Hematopoietic multipotent progenitor cell treated with erythropoietin and hydrocortisone succinate and interleukin-3 and kit ligand, for 17 days (in vitro differentiated cells): Measurements from ENCODE around the gene PEPD.

Experiments used
- DNase-seq: peaks from one replicate; pipeline ENCODE4 v3.0.0-alpha.2; 2015; ENCODE audit warnings: low spot score

PEPD gene

GRCh38 chr19:33472691-33473652 is 48.6 kb downstream of the PEPD start:
- no peak for DNase-seq

GRCh38 chr19:33472226-33472625 is 49.4 kb downstream of the PEPD start:
- DNase-seq = no peak

- DNase-seq = no peak
Observed at GRCh38 chr19:33471111-33471996, 50.2 kb downstream of the PEPD start.

- no peak for DNase-seq
Observed at GRCh38 chr19:33470686-33471085, 50.9 kb downstream of the PEPD start.

- no peak for DNase-seq
Observed at GRCh38 chr19:33470040-33470330, 51.6 kb downstream of the PEPD start.

- no peak for DNase-seq
Observed at GRCh38 chr19:33469171-33470039, 52.2 kb downstream of the PEPD start.

- no peak for DNase-seq
Observed at GRCh38 chr19:33468361-33469170, 53.0 kb downstream of the PEPD start.

- no peak for DNase-seq
Observed at GRCh38 chr19:33467851-33468250, 53.7 kb downstream of the PEPD start.

GRCh38 chr19:33465834-33466233 is 55.8 kb downstream of the PEPD start:
- DNase-seq = no peak

GRCh38 chr19:33465371-33465770 is 56.2 kb downstream of the PEPD start:
- no peak for DNase-seq

GRCh38 chr19:33464733-33465115 is 56.9 kb downstream of the PEPD start:
- DNase-seq = no peak

- DNase-seq = no peak
Observed at GRCh38 chr19:33464010-33464732, 57.4 kb downstream of the PEPD start.

- DNase-seq = no peak
Observed at GRCh38 chr19:33463199-33463598, 58.4 kb downstream of the PEPD start.

- no peak for DNase-seq
Observed at GRCh38 chr19:33462112-33462791, 59.3 kb downstream of the PEPD start.

GRCh38 chr19:33461256-33462111 is 60.1 kb downstream of the PEPD start:
- no peak for DNase-seq

- no peak for DNase-seq
Observed at GRCh38 chr19:33460221-33460908, 61.2 kb downstream of the PEPD start.

GRCh38 chr19:33459222-33460090 is 62.1 kb downstream of the PEPD start:
- no peak for DNase-seq
